ENCODE results near the gene KIFC1.

KIFC1 gene

DNA sequence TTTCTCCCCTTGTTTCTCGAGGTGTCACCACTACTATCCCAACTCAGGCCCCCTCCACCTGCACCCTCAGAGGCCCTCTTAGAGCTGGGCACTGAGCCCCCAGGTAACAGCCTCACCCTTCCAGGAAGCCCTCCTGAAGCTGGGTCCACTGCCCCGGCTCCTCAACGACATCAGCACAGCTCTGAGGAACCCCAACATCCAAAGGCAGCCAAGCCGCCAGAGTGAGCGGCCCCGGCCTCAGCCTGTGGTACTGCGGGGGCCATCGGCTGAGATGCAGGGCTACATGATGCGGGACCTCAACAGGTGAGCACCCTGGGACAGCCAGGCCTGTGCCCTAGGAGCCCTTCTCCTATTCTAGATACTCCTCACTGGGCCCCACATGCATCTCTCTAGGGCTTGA is 49.8 kb downstream of the KIFC1 start:
- no peak for DNase-seq (ENCODE audit: low spot score)

DNA sequence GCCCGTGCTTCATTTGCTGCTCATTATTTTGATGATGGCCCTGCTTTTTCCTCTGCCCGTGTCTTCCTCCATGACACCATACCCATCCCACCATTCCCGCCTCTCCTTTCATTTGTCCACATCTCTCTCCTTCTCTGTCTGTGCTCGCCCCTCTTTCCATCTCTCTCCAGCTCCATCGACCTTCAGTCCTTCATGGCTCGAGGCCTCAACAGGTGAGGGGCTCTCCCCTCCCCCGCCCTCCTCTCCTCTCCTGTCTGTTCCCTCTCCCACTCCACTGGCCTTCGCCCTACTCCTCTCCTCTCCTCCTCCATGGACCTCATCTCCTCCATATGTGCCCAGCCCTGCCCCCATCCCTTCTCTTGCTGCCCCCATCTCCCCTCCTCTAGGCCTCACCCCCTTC is 50.7 kb downstream of the KIFC1 start:
- DNase-seq (ENCODE audit: low spot score), result no peak

- DNase-seq (ENCODE audit: low spot score), result no peak
Measured at GRCh38 chr6:33443025-33443424, 51.4 kb downstream of the KIFC1 start.

DNA sequence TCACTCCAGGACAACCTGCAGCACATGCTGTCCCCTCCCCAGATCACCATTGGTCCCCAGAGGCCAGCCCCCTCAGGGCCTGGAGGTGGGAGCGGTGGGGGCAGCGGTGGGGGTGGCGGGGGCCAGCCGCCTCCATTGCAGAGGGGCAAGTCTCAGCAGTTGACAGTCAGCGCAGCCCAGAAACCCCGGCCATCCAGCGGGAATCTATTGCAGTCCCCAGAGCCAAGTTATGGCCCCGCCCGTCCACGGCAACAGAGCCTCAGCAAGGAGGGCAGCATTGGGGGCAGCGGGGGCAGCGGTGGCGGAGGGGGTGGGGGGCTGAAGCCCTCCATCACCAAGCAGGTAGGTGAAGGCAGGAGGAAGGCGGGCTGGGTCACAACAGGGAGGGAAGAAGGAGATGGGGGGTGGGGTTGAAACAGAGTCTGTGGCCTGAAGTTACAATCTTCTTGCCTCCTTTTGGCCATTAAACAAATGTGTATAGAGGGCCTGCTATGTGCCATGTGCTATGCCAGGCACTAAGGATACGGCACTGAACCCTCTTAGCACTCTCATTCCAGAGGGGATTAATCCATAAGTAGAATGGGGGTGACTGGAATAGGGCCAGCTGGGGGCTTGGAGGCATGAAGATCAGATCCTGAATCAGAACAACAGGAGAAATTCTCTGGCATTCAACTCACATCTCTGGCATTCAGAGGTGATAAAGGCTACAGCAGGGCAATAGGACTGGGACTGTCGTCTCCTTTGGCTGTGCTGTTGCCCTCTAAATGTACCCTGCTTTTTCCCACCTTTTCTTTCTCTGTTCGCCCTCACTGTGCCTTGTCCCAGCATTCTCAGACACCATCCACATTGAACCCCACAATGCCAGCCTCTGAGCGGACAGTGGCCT is 52.2 kb downstream of the KIFC1 start:
- DNase-seq (ENCODE audit: low spot score), result no peak

DNA sequence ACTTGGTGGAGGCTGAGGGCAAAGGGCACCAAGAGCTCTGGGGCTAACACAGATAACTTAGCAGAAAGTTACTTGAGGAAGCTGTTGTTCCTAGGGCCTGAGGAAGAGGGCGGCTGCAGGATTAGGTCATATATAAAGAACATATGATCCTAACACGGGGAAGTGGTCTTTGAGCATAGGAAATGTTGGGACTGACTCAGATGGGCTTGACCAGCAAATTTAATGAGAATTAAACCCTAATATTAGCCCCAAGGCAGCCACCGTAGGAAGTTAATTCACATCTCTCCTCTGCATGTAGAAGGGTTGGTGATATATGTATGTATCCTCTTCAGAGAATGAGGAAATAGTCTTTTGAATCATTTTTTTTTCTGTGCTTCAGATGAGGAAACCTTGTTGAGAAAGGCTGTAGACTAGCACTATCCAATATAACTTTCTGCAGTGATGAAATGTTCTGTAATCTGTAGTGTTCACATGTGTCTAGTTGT is 53.5 kb downstream of the KIFC1 start:
- no peak for DNase-seq (ENCODE audit: low spot score)

DNA sequence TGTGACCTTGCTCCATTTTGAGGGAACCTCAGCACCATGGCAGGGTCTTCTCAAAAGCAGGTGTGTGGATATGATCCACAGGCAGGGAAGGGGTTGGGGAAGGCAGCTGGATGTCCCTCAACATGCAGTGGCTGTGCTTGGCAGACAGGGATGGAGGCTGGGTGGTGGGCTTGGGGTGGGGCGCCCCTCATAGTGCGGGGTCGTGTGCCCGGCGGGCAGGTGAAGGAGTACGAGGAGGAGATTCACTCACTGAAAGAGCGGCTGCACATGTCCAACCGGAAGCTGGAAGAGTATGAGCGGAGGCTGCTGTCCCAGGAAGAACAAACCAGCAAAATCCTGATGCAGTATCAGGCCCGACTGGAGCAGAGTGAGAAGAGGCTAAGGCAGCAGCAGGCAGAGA is 54.7 kb downstream of the KIFC1 start:
- no peak for DNase-seq (ENCODE audit: low spot score)

GRCh38 chr6:33450434-33450833 is 58.8 kb downstream of the KIFC1 start:
- no peak for DNase-seq (ENCODE audit: low spot score)

- DNase-seq (ENCODE audit: low spot score), result no peak
Measured at GRCh38 chr6:33451606-33452005, 60.0 kb downstream of the KIFC1 start.

GRCh38 chr6:33452496-33452895 is 60.9 kb downstream of the KIFC1 start:
- no peak for DNase-seq (ENCODE audit: low spot score)

- DNase-seq (ENCODE audit: low spot score), result no peak
Measured at GRCh38 chr6:33453393-33454008, 61.9 kb downstream of the KIFC1 start.

- peak; percentile 97 for DNase-seq (ENCODE audit: low spot score)
Measured at GRCh38 chr6:33454009-33454946, 62.7 kb downstream of the KIFC1 start, which contains the start of gene ZBTB9. Gene ZBTB9, plus strand, starts transcription at chr6:33454576. Its CDS starts 525 bp downstream, at chr6:33455101.

- DNase-seq (ENCODE audit: low spot score), result no peak
Measured at GRCh38 chr6:33455051-33455450, 63.4 kb downstream of the KIFC1 start.

- DNase-seq (ENCODE audit: low spot score), result no peak
Measured at GRCh38 chr6:33456156-33456555, 64.5 kb downstream of the KIFC1 start.

DNA sequence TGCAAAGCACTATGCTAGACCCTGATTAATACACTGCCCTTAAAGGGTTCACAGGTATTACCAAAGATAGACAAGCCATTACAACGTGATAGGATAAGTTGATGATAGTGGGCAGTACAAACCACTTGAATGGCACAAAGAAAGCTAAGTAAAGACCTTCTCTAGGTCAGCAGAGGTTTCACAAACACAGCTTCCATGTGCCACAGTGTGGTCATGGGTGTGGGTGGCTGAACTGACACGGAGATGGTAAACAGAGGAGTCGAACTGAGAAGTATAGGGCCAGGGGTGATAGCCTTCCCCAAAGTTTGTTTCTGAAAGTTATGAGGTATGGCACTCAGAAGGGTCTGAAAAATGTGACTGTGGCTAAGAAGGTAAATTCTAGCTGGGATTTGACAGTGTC is 67.1 kb downstream of the KIFC1 start:
- no peak for DNase-seq (ENCODE audit: low spot score)

DNA sequence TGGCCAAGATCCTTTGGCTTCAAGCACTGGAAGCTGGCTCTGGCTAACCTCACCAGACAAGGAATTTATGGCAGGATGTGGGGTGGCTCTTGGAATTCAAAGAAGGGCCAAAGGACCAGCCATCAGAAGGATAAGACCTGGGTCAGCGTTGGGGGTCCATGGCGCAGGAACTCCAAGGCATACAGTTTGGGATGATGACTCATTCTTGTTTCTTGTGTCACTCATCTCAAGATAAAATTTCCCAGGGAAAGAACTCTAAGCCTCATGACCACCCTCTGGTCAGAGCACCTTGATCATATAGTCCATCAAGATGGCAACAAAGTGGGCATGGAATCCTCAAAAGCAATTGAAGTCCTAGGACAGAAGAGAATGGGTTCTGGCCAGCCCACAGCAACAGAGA is 67.6 kb downstream of the KIFC1 start:
- no peak for DNase-seq (ENCODE audit: low spot score)

Measured in LoVo (cell line).